NCI-H187 treated with DMSO at 0.1 percent for 48 hours (cell line): ENCODE results near the gene DMAP1.
"Not testable (repeated sequence)": the region's sequence is repeated elsewhere in the genome, so short reads cannot be mapped to it uniquely, and the experiment has no call there.

Source experiments
- DNase-seq: peaks from one replicate; lab custom pipeline; 2025; lab: John Stamatoyannopoulos, UW

Gene DMAP1

GRCh38 chr1:44213222-44214112 is at the start of gene DMAP1:
DMAP1 (plus strand) TSS chr1:44213471; CDS start chr1:44213754, 283 bp downstream.
- DNase-seq: peak; percentile 52

- DNase-seq: no peak
Observed at GRCh38 chr1:44168520-44169098, 44.7 kb upstream of the DMAP1 start.

GRCh38 chr1:44170281-44170823 is 42.9 kb upstream of the DMAP1 start:
- no peak for DNase-seq

GRCh38 chr1:44174630-44175029 is 38.6 kb upstream of the DMAP1 start:
- no peak for DNase-seq

- no peak for DNase-seq
Observed at GRCh38 chr1:44200336-44200735, 12.9 kb upstream of the DMAP1 start.

- not testable (repeated sequence) for DNase-seq
Observed at GRCh38 chr1:44206545-44206944, 6.7 kb upstream of the DMAP1 start.

- DNase-seq: no peak
Observed at GRCh38 chr1:44208226-44208625, 5.0 kb upstream of the DMAP1 start.

GRCh38 chr1:44210595-44210994 is 2.7 kb upstream of the DMAP1 start:
- no peak for DNase-seq

- DNase-seq: no peak
Observed at GRCh38 chr1:44212355-44213221, 683 bp upstream of the DMAP1 start.

- DNase-seq: peak; percentile 3
Observed at GRCh38 chr1:44217809-44218410, 4.6 kb downstream of the DMAP1 start.

- DNase-seq: no peak
Observed at GRCh38 chr1:44218503-44219300, 5.4 kb downstream of the DMAP1 start.

GRCh38 chr1:44219301-44219626 is 6.0 kb downstream of the DMAP1 start:
- DNase-seq: no peak

- DNase-seq: no peak
Observed at GRCh38 chr1:44220001-44220751, 6.9 kb downstream of the DMAP1 start.

GRCh38 chr1:44220755-44221154 is 7.5 kb downstream of the DMAP1 start:
- DNase-seq: no peak

- no peak for DNase-seq
Observed at GRCh38 chr1:44221769-44222168, 8.5 kb downstream of the DMAP1 start.

GRCh38 chr1:44222397-44223186 is 9.3 kb downstream of the DMAP1 start:
- DNase-seq: no peak

GRCh38 chr1:44223187-44223610 is 9.9 kb downstream of the DMAP1 start:
- no peak for DNase-seq

GRCh38 chr1:44225761-44226160 is 12.5 kb downstream of the DMAP1 start:
- DNase-seq: no peak

- DNase-seq: no peak
Observed at GRCh38 chr1:44227211-44227610, 13.9 kb downstream of the DMAP1 start.
